Measurements from ENCODE around the gene CCDC192. TPM values are rescaled to one million over a fixed set of nuclear protein-coding genes. Genes with fewer than 3 reads are reported as not detected.

CCDC192 gene
- total RNA-seq, 4 donors from 2014 or later: 1.0 to 2.3 (median 1.1) TPM; not detected in 1

GRCh38 chr5:127832067-127832466 lies 128.9 kb downstream of the CCDC192 start:
- TF ChIP-seq, protein P1, sequence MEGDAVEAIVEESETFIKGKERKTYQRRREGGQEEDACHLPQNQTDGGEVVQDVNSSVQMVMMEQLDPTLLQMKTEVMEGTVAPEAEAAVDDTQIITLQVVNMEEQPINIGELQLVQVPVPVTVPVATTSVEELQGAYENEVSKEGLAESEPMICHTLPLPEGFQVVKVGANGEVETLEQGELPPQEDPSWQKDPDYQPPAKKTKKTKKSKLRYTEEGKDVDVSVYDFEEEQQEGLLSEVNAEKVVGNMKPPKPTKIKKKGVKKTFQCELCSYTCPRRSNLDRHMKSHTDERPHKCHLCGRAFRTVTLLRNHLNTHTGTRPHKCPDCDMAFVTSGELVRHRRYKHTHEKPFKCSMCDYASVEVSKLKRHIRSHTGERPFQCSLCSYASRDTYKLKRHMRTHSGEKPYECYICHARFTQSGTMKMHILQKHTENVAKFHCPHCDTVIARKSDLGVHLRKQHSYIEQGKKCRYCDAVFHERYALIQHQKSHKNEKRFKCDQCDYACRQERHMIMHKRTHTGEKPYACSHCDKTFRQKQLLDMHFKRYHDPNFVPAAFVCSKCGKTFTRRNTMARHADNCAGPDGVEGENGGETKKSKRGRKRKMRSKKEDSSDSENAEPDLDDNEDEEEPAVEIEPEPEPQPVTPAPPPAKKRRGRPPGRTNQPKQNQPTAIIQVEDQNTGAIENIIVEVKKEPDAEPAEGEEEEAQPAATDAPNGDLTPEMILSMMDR (IDR thresholded peaks at IDR 0.05; ENCODE audit: low read depth): no peak

DNA sequence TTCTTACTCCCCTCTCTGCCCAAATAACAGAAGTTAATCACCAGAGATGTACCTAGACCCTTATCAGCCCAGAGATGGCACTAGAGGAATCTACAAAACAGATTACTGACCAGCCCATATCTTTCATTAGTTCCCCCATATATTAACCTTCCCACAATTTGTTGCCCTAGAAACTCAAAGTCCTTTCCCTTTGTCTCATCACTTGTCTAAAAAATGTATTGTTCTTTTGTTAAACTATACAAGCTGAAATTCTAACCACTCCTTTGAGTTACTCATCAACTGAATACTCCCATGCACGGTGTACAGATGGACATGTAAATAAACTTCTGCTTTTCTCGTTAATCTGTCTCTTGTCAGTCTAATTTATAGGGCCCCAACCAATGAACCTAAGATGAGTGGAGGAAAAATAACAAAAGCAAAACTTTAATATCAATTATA lies 130.9 kb downstream of the CCDC192 start:
- TF ChIP-seq, protein P1 (IDR thresholded peaks at IDR 0.05; ENCODE audit: low read depth): no peak

GRCh38 chr5:127834554-127834953 lies 131.4 kb downstream of the CCDC192 start:
- TF ChIP-seq, protein P1 (IDR thresholded peaks at IDR 0.05; ENCODE audit: low read depth): no peak

DNA sequence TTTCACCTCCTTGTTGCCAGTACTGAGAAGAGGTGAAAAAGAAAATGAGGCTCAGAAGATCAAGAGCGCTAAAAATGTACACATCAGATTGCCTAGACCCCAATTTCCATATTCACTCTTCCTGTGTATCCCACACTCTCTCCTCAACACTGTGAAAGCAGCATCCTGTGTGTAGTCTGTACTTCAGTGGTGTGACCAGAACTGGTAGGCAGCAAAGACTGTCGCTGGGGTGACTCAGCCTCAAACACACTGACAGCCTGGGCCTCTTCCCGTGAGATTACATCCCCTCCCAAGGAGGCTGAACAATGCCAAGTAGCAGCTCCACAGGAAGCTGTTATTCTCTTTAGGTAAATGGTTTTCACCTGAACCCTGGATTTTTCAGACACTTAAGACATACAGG lies 135.5 kb downstream of the CCDC192 start:
- TF ChIP-seq, protein P1 (IDR thresholded peaks at IDR 0.05; ENCODE audit: low read depth): no peak

- TF ChIP-seq, protein P1 (IDR thresholded peaks at IDR 0.05; ENCODE audit: low read depth): no peak
These were observed 135.9 kb downstream of the CCDC192 start for GRCh38 chr5:127839072-127839471.

- TF ChIP-seq, protein P1 (IDR thresholded peaks at IDR 0.05; ENCODE audit: low read depth): no peak
These were observed 136.5 kb downstream of the CCDC192 start for GRCh38 chr5:127839496-127840197.

- TF ChIP-seq, protein P1 (IDR thresholded peaks at IDR 0.05; ENCODE audit: low read depth): no peak
These were observed 137.0 kb downstream of the CCDC192 start for GRCh38 chr5:127840198-127840524.
